Osteoblast (primary cell): ENCODE results near the gene EIF6. TPM values are rescaled to one million over a fixed set of nuclear protein-coding genes. Genes with fewer than 3 reads are reported as not detected.

ENCODE experiments used
- DNase-seq: peaks from one replicate; pipeline ENCODE4 v3.0.0; 2011; ENCODE audit warnings: low spot score, mixed read lengths; ENCODE audit not compliant: insufficient read length; ENCODE audit errors: missing footprints
- H2AFZ ChIP-seq: 2 replicates; pipeline ENCODE4 v1.6.0; 2011; ENCODE audit warnings: mild to moderate bottlenecking, low read length
- H3K27ac ChIP-seq: 2 replicates; pipeline ENCODE4 v1.5.1; 2011; ENCODE audit warnings: mild to moderate bottlenecking, low read depth, low read length, moderate library complexity
- H3K27me3 ChIP-seq: 2 replicates; pipeline ENCODE4 v1.6.0; 2012; ENCODE audit warnings: mild to moderate bottlenecking, control low read depth, inconsistent platforms, low read length, moderate library complexity; ENCODE audit not compliant: insufficient read depth
- H3K36me3 ChIP-seq: 2 replicates; pipeline ENCODE4 v1.5.1; 2011; ENCODE audit warnings: mild to moderate bottlenecking, low read length, control low read depth, moderate library complexity; ENCODE audit not compliant: insufficient read depth
- H3K4me1 ChIP-seq: 2 replicates; pipeline ENCODE4 v1.5.1; 2011; ENCODE audit warnings: mild to moderate bottlenecking, low read length, control low read depth, moderate library complexity; ENCODE audit not compliant: insufficient read depth
- H3K4me2 ChIP-seq: 2 replicates; pipeline ENCODE4 v1.6.0; 2011; ENCODE audit warnings: mild to moderate bottlenecking, low read length; ENCODE audit not compliant: insufficient read depth
- H3K4me3 ChIP-seq: fragments of 200-600 bp; sonication (generic); 3 replicates; pipeline ENCODE4 v1.5.1; 2012; ENCODE audit warnings: mild to moderate bottlenecking, low read length, inconsistent platforms; ENCODE audit not compliant: insufficient read depth
- H3K79me2 ChIP-seq: 2 replicates; pipeline ENCODE4 v1.6.0; 2012; ENCODE audit warnings: mild to moderate bottlenecking, low read length, control low read depth, inconsistent platforms; ENCODE audit not compliant: insufficient read depth
- H3K9me3 ChIP-seq: 2 replicates; pipeline ENCODE4 v1.5.1; 2011; ENCODE audit warnings: low read depth, low read length, control low read depth
- H4K20me1 ChIP-seq: 2 replicates; pipeline ENCODE4 v1.6.0; 2012; ENCODE audit warnings: mild to moderate bottlenecking, low read length, control low read depth; ENCODE audit not compliant: insufficient read depth
- CTCF ChIP-seq: IDR thresholded peaks from 2 replicates; pipeline ENCODE4 v1.5.1; 2011; ENCODE audit warnings: mild to moderate bottlenecking, low read depth, low read length, moderate library complexity; ENCODE audit errors: extremely low read depth
- total RNA-seq: library from RNA; depleted of rRNA; stranded (reverse); fragments of >200 nt; gene quantifications from 2 replicates; pipeline ENCODE4 v1.2.3, GENCODE V29; 2012

EIF6 gene
- total RNA-seq, 1 donor: 121 TPM

GRCh38 chr20:35304956-35305355 is 20.4 kb upstream of the EIF6 start:
- Histone ChIP-seq H3K4me2 (peak overlapping the region; percentile 14), H3K36me3 (peaks cover 2% of the 10 kb centered on the region), H2AFZ (no peak overlapping the region), H3K27ac (peak overlapping the region; percentile 96), H3K27me3 (no peaks in the 10 kb centered on the region), H4K20me1 (no peaks in the 10 kb centered on the region), H3K4me1 (peaks cover 87% of the 10 kb centered on the region), H3K79me2 (no peaks in the 10 kb centered on the region), H3K9me3 (no peaks in the 10 kb centered on the region), H3K4me3 (no peak overlapping the region)
- DNase-seq: peak; percentile 11
- no peak for TF ChIP-seq CTCF

DNA sequence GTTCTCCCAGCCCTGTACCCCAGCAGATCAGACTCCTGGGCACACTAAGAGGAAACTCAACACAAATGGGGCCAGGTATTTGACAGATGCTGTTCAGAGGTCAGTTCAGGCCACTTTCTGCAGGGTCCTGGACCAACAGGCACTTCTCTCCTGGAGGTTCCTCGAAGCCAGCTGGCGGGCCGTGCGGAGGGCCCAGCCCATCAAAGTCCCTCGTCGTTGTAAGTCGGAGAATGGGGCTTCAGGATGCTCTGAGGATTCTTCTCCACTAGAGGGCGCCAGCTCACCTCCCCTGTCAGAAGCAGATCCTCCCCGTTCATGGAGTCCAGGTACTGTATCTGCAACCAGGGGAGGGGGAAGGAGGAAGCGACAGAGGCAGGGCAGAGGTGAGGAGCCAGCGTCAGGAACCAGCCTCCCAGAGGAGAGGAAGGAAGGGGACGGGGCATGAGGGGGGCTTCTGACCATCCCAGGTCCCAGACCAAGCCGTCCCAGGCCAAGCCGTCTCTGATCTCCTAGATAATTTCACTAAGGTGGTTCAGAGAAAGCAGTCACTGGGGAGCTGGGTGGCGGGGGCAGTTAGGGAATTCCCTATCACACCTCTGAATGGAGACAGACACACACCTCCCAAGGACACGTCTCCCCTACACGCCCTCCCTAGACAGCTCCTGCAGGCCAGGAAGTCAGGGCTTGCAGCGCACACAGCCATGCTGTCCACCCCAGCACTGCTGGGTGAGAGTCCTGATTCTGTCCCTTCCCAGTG is 19.3 kb upstream of the EIF6 start:
- no peaks in the 10 kb centered on the region for H3K9me3 ChIP-seq
- no peak overlapping the region for H3K4me3 ChIP-seq
- peak overlapping the region; percentile 46 for H2AFZ ChIP-seq
- H3K27me3 ChIP-seq: no peaks in the 10 kb centered on the region
- no peaks in the 10 kb centered on the region for H3K79me2 ChIP-seq
- TF ChIP-seq CTCF: peak; percentile 92
- H3K4me1 ChIP-seq: peaks cover 79% of the 10 kb centered on the region
- H3K27ac ChIP-seq: peak overlapping the region; percentile 96
- peak; percentile 90 for DNase-seq
- no peaks in the 10 kb centered on the region for H4K20me1 ChIP-seq
- H3K36me3 ChIP-seq: peaks cover 2% of the 10 kb centered on the region
- H3K4me2 ChIP-seq: no peak overlapping the region

GRCh38 chr20:35303382-35303734 is 18.8 kb upstream of the EIF6 start:
- H3K36me3 ChIP-seq: peaks cover 2% of the 10 kb centered on the region
- DNase-seq: no peak
- H3K27me3 ChIP-seq: no peaks in the 10 kb centered on the region
- H3K4me2 ChIP-seq: peak overlapping the region; percentile 39
- H2AFZ ChIP-seq: peak overlapping the region; percentile 46
- no peak overlapping the region for H3K4me3 ChIP-seq
- TF ChIP-seq CTCF: no peak
- no peaks in the 10 kb centered on the region for H3K79me2 ChIP-seq
- H3K4me1 ChIP-seq: peaks cover 73% of the 10 kb centered on the region
- H3K27ac ChIP-seq: peak overlapping the region; percentile 96
- H4K20me1 ChIP-seq: no peaks in the 10 kb centered on the region
- H3K9me3 ChIP-seq: no peaks in the 10 kb centered on the region

DNA sequence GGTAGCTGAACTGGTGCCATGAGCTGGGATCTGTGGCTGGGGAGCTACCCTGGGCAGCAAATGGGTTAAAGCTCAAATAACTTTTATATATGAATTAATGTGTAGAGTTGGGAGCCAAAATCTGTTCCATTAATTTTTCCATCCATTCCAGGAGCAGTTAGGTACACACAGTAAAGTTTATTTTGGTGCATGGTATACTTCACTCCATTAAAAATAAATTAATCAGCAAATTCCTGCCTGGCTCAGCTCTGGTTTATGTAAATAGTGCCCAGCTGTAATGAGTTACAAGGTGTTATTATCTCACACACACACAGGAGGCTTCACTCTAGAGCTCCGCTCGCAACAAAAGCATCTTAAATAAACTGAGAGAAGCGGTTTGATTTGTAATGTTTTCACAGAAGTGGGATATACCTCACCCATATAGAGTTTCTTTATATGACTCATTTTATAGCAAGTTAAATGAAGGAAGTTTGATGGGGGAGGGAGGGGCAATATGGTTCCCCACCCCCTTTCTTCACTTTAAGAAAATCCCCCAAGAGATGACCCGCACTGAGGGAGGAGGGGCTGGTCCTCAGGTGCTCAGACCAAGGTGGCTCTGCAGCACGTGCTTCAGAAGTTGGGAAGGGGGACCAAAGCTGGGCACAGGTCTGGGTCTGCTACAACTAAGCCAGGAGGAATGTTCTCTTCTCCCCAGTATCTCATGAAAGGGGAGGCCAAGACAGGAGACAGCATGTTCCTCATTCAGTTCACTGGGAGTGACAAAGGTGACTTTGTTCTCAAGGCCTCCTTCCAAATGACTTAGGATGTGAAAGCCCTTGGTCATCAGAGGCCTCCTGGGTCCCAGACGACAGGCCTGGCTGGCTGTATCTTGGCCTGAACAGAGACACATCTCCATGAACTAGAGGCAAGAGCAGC is 18.1 kb upstream of the EIF6 start:
- Histone ChIP-seq H3K4me3 (no peak overlapping the region), H4K20me1 (no peaks in the 10 kb centered on the region), H3K36me3 (peaks cover 2% of the 10 kb centered on the region), H3K79me2 (no peaks in the 10 kb centered on the region), H3K27ac (peak overlapping the region; percentile 96), H3K9me3 (no peaks in the 10 kb centered on the region), H3K4me1 (peaks cover 66% of the 10 kb centered on the region), H3K27me3 (no peaks in the 10 kb centered on the region), H3K4me2 (peak overlapping the region; percentile 39), H2AFZ (no peak overlapping the region)
- peak; percentile 91 for DNase-seq
- no peak for TF ChIP-seq CTCF
